AG04450 (cell line): ENCODE data around the gene LRRC37A2. TPM values are rescaled to one million over a fixed set of nuclear protein-coding genes. Genes with fewer than 3 reads are reported as not detected.
"Not testable (repeated sequence)": the region's sequence is repeated elsewhere in the genome, so short reads cannot be mapped to it uniquely, and the experiment has no call there.

Experiments
- CTCF ChIA-PET: fragments of 300-600, 350-600 bp; formaldehyde crosslinking; extraction: SDS; loops from one replicate; lab custom pipeline; 2022; ENCODE audit warnings: antibody characterized with exemption, inconsistent platforms; lab: Charles Lee
- POLR2A ChIA-PET: fragments of 350-600 bp; formaldehyde crosslinking; extraction: SDS; loops from one replicate; lab custom pipeline; 2021; ENCODE audit warnings: antibody characterized with exemption, inconsistent platforms; lab: Yijun Ruan, JAX
- DNase-seq: peaks from one replicate; pipeline ENCODE4 v3.0.0-alpha.2; 2011; ENCODE audit warnings: low read depth, low spot score
- H3K27ac ChIP-seq: one replicate; pipeline ENCODE4 v1.5.1; 2012; ENCODE audit warnings: low read depth, low read length, control low read depth
- H3K27me3 ChIP-seq: one replicate; pipeline ENCODE4 v1.6.0; 2012; ENCODE audit warnings: low read length; ENCODE audit not compliant: control insufficient read depth, insufficient read depth
- H3K4me3 ChIP-seq: 2 replicates; pipeline ENCODE4 v1.5.1; 2011; ENCODE audit warnings: mild to moderate bottlenecking, low read depth, low read length, control low read depth
- H3K9me3 ChIP-seq: 2 replicates; pipeline ENCODE4 v1.5.1; 2012; ENCODE audit warnings: low read length; ENCODE audit not compliant: control insufficient read depth, insufficient read depth
- polyA minus RNA-seq: library from RNA; depleted of rRNA, polyadenylated mRNA; stranded (reverse); fragments of >200 nt; gene quantifications from 2 replicates; pipeline ENCODE4 v1.2.3, GENCODE V29; 2011; rRNA and poly(A)+ RNA removed
- polyA plus RNA-seq: library from polyadenylated mRNA; depleted of rRNA; stranded (reverse); fragments of >200 nt; gene quantifications from 2 replicates; pipeline ENCODE4 v1.2.3, GENCODE V29; 2011; rRNA removed

Gene LRRC37A2
- 3.8 and 4.0 TPM in 2 replicates for polyA plus RNA-seq
- polyA minus RNA-seq = 8.3 and 8.8 TPM in 2 replicates

DNA sequence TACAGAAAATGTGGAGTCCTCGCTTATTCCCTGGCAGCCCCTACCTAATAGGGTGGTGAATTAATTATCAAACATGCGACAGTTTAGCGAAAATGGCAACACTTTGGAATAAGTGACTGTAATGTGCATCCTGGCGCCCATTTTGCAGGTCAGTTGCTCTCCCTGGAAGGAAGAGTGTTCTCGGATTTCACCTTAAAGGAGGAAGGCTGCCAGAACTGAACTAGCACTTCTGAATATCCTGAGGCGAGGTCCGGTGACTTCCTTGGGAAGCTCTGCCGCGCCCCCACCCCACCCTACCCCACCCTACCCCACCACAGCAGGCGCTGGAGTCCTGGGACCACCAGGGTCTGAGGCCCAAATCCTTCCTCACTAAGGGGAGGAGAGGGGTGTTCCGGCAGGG lies at the start of gene LRRC37A2:
Gene LRRC37A2 (plus strand): TSS at position 301 of the 400 bp plus-strand sequence. CDS start 245 bp downstream, outside the sequence.
- CTCF ChIA-PET, H3K4me3 ChIP-seq, DNase-seq, H3K9me3 ChIP-seq, POLR2A ChIA-PET, H3K27ac ChIP-seq, H3K27me3 ChIP-seq: not testable (repeated sequence)

DNA sequence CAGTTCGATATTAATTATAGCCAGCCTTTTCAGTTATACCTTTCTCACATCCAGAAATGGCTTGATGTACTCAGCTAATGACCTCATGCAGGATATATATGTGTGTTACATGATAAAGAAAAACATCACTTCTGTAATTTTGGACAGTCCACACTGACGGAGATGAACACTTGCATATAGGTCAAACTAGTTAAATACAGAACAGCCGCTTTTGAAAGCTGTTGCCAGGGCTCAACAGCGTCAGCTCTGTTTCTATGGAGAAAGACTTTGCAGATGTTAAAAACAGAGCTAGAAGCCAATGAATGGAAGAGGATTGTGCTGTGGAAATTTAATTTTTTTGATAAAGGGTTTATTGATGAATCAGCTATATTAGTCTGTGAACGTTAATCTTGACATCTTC lies 44.6 kb upstream of the LRRC37A2 start:
- POLR2A ChIA-PET, DNase-seq, CTCF ChIA-PET, H3K9me3 ChIP-seq, H3K27ac ChIP-seq, H3K27me3 ChIP-seq, H3K4me3 ChIP-seq: not testable (repeated sequence)

DNA sequence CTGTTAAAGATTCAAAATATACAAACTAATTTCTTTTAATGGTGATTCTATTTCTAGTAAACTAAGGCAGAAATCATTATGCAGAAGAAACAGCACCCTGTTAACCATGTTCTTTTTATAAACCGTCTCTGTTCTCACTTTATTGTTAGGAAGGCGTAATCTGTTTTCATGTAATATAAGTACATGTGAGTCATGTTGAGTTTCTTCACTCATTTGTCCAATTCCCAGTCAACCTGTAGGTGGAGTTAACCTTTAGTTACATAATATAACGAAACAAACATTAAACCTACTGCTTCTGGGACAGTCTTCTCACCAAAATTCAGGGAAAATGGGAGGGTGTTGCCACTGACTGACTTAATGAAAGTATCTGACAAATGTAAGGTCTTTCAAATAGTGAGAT lies 37.8 kb upstream of the LRRC37A2 start:
- H3K9me3 ChIP-seq, DNase-seq, H3K27me3 ChIP-seq, H3K27ac ChIP-seq, H3K4me3 ChIP-seq, POLR2A ChIA-PET, CTCF ChIA-PET: not testable (repeated sequence)

DNA sequence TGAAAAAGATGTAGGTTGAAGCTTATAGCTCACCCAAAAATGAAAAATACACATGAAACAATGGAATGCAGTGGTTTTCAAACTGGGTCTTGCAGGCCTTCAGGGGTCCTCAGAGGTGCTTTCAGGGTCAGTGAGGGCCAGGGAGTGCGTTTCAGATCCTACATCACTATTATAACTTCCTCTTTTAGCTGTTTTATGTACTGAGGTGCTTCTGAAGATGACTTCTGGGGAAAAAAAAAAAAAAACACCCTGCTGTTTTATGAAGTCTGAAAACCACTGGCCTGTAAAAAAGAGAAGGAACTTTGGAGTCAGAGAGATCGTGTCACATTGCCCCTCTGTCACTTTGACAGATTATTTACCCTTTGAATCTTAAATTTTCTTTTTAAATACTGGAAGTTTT lies 36.7 kb upstream of the LRRC37A2 start:
- H3K9me3 ChIP-seq, DNase-seq, H3K27me3 ChIP-seq, H3K4me3 ChIP-seq, CTCF ChIA-PET, POLR2A ChIA-PET, H3K27ac ChIP-seq: not testable (repeated sequence)

DNA sequence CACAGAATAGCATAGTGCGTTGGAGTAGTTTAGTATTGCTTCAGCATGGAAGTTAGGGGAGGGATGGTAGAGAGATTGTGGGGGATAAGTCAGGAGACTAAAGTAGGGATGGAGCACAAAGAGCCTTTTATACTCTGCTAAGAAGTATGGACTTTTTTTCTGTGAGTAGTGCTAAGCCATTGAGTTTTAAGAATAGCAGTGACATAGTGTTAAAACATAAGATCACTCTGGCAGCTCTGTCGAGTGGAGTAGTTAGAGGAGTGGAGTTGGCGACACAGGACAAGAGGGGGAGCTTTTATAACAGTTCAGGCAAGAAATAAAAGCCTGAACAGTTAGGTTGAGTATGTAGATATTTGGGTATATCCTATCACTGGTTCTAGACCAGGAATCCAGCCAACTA lies 33.4 kb upstream of the LRRC37A2 start:
- H3K9me3 ChIP-seq, H3K27ac ChIP-seq, DNase-seq, H3K27me3 ChIP-seq, H3K4me3 ChIP-seq, CTCF ChIA-PET, POLR2A ChIA-PET: not testable (repeated sequence)

DNA sequence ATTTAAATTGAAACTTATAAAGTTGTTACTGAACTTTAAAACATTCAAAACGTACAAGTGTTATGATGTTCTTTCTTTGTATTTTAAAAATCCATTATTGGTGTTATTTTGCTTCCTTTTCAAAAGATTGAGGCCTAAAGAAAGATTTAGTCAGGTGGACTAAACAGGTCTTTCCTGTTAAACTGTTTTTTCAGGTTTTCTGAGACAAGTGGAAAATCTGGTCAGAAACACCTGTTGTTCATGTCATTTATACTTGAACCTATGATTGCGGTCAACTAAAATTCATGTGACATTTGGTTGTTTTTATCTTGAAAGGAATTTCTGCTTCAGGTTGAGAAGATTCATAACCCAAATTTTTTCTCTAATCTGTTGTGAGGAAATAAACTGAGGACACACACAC lies 31.0 kb upstream of the LRRC37A2 start:
- H3K27ac ChIP-seq, H3K4me3 ChIP-seq, POLR2A ChIA-PET, CTCF ChIA-PET, DNase-seq, H3K9me3 ChIP-seq, H3K27me3 ChIP-seq: not testable (repeated sequence)

DNA sequence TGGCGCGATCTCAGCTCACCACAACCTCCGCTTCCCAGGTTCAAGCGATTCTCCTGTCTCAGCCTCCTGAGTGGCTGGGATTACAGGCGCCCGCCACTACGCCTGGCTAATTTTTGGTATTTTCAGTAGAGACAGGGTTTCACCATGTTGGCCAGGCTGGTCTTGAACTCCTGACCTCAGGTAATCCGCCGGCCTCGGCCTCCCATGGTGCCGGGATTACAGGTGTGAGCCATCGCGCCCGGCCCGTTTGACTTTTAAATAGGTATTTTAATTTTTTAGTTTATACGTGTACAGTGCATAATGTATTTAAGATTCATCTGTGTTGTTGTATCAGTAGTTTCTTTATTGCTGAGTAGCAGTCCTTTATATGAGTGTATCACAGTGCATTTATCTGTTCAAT lies 20.2 kb upstream of the LRRC37A2 start:
- DNase-seq, POLR2A ChIA-PET, H3K27ac ChIP-seq, H3K9me3 ChIP-seq, CTCF ChIA-PET, H3K27me3 ChIP-seq, H3K4me3 ChIP-seq: not testable (repeated sequence)

DNA sequence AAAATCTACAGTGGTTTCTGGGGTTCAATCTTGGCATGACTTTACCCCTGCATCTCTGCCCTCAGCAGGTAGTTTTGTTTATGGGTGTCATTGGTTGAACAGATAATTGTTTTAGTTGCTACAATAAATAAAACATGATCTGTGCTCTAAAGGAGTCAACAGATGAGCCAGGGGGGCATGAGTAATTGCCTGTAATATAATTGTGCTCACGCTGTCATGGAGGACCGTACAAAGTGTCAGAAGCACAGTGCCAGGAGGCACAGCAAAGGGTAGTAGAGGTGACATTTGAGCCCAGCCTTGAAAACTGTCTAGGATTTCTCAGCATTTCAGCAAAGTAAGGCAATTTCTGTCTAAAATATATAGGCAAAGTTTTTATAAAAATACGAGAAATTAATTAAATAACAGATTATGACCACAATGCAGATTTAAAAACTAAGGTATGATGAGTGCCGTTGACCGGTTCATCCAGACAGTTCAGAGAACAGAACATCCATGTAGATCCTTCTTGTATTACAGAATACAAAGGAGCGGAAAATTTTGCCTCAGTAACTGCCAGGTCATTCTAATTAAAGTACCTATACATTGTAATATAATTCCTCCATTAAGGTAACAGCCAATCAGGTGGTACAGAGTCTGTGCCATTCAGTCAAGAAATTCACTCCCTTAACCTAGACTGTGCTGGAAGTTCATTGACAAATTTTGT lies 12.7 kb upstream of the LRRC37A2 start:
- H3K27ac ChIP-seq, CTCF ChIA-PET, DNase-seq, H3K27me3 ChIP-seq, H3K4me3 ChIP-seq, H3K9me3 ChIP-seq, POLR2A ChIA-PET: not testable (repeated sequence)

DNA sequence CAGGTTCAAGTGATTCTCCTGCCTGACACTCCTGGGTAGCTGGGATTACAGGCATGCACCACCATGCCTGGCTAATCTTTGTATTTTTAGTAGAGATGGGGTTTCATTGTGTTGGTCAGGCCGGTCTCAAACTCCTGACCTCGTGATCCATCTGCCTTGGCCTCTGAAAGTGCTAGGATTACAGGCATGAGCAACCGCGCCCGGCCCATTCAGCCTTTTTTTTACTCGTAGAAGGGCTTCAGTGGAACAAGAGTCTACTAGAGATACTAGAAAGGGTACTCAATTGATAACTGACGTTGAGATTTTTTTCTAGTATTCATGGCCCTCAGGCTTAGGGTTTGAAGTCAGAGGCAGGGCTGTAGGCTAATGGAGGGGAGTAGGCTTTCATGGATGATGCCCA lies 6.4 kb upstream of the LRRC37A2 start:
- DNase-seq, H3K27me3 ChIP-seq, POLR2A ChIA-PET, H3K27ac ChIP-seq, H3K4me3 ChIP-seq, CTCF ChIA-PET, H3K9me3 ChIP-seq: not testable (repeated sequence)

DNA sequence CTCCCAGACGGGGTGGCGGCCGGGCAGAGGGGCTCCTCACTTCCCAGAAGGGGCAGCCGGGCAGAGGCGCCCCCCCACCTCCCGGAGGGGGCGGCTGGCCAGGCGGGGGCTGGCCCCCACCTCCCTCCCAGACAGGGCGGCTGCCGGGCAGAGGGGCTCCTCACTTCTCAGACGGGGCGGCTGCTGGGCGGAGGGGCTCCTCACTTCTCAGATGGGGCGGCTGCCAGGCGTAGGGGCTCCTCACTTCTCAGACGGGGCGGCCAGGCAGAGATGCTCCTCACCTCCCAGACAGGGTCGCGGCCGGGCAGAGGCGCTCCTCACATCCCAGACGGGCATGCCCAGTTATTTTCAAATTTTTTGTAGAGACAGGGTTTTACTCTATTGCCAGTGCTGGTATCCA lies 22.4 kb downstream of the LRRC37A2 start:
- CTCF ChIA-PET, POLR2A ChIA-PET: not testable (repeated sequence)

DNA sequence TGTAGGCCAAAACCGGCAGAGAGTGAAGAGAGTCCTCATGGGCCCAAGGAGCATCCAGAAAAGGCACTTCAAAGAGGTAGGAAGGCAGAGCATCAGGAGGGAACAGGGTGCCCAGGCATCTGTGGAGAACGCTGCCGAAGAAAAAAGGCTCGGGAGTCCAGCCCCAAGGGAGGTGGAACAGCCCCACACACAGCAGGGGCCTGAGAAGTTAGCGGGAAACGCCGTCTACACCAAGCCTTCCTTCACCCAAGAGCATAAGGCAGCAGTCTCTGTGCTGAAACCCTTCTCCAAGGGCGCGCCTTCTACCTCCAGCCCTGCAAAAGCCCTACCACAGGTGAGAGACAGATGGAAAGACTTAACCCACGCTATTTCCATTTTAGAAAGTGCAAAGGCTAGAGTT lies 36.3 kb downstream of the LRRC37A2 start:
- H3K9me3 ChIP-seq, DNase-seq, H3K27ac ChIP-seq, POLR2A ChIA-PET, CTCF ChIA-PET, H3K27me3 ChIP-seq, H3K4me3 ChIP-seq: not testable (repeated sequence)

More for the DNA sequence above, 22.4 kb downstream of the LRRC37A2 start:
- not testable (repeated sequence) for H3K27ac ChIP-seq, H3K27me3 ChIP-seq, H3K9me3 ChIP-seq, DNase-seq, H3K4me3 ChIP-seq

DNA sequence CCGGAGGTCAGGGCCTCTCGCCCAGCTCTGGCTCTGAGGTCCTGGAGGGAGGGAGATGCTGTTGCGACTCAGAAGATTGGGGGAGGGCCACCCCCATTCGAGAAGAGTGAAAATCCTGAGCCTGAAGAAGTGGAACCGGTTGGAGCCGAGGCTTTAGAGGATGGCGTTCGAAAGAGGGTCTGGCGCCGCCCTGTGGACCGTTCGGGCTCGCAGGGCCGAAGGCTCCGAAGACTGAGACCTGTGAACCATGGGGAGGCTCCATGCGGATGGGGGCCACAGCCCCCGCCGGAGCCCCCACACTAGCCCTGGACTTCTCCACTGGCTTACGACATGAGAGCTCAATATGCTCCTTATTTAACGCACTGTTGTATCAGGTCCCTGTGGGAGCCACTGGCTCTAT lies 46.9 kb downstream of the LRRC37A2 start:
- DNase-seq, H3K4me3 ChIP-seq, CTCF ChIA-PET, POLR2A ChIA-PET, H3K9me3 ChIP-seq, H3K27me3 ChIP-seq, H3K27ac ChIP-seq: not testable (repeated sequence)
